H9 (cell line): Measurements from ENCODE around the gene NUP210. TPM values are rescaled to one million over a fixed set of nuclear protein-coding genes. Genes with fewer than 3 reads are reported as not detected.

Experiments
- DNase-seq: peaks from one replicate; pipeline ENCODE4 v3.0.0-alpha.2; 2017
- H2AFZ ChIP-seq: one replicate; pipeline ENCODE4 v1.6.1; 2013; ENCODE audit warnings: mild to moderate bottlenecking, low read length, control low read depth, moderate library complexity
- H2AK5ac ChIP-seq: 2 replicates; pipeline ENCODE4 v1.6.1; 2013; ENCODE audit warnings: low read length, control low read depth, mixed read lengths; ENCODE audit not compliant: insufficient read length
- H2BK120ac ChIP-seq: one replicate; pipeline ENCODE4 v1.6.1; 2013; ENCODE audit warnings: low read depth, mild to moderate bottlenecking, low read length, control low read depth, inconsistent platforms; ENCODE audit not compliant: poor library complexity, severe bottlenecking
- H2BK12ac ChIP-seq: 2 replicates; pipeline ENCODE4 v1.6.1; 2013; ENCODE audit warnings: low read length, control low read depth, mixed read lengths, low read depth; ENCODE audit not compliant: insufficient read length
- H2BK15ac ChIP-seq: 2 replicates; pipeline ENCODE4 v1.6.1; 2013; ENCODE audit warnings: low read depth, low read length, control low read depth
- H2BK20ac ChIP-seq: one replicate; pipeline ENCODE4 v1.6.1; 2013; ENCODE audit warnings: low read depth, mild to moderate bottlenecking, low read length, control low read depth, inconsistent platforms; ENCODE audit not compliant: poor library complexity, severe bottlenecking
- H2BK5ac ChIP-seq: 2 replicates; pipeline ENCODE4 v1.6.1; 2013; ENCODE audit warnings: low read length, control low read depth, mixed read lengths; ENCODE audit not compliant: insufficient read length
- H3K14ac ChIP-seq: 2 replicates; pipeline ENCODE4 v1.6.1; 2013; ENCODE audit warnings: low read length, control low read depth; ENCODE audit not compliant: insufficient read depth
- H3K18ac ChIP-seq: 2 replicates; pipeline ENCODE4 v1.6.1; 2013; ENCODE audit warnings: low read depth, mild to moderate bottlenecking, mixed read lengths, low read length, control low read depth; ENCODE audit not compliant: insufficient read length
- H3K23ac ChIP-seq: 2 replicates; pipeline ENCODE4 v1.6.1; 2013; ENCODE audit warnings: low read length, control low read depth, mixed read lengths, low read depth; ENCODE audit not compliant: insufficient read length
- H3K23me2 ChIP-seq: 2 replicates; pipeline ENCODE4 v1.6.1; 2013; ENCODE audit warnings: low read depth, mild to moderate bottlenecking, mixed read lengths, low read length, control low read depth; ENCODE audit not compliant: insufficient read length, poor library complexity, severe bottlenecking
- H3K27ac ChIP-seq: 2 replicates; pipeline ENCODE4 v1.5.1; 2013; ENCODE audit warnings: low read length, control low read depth, mixed read lengths, low read depth; ENCODE audit not compliant: insufficient read length
- H3K27me3 ChIP-seq: 2 replicates; pipeline ENCODE4 v1.6.1; 2013; ENCODE audit warnings: low read length, control low read depth, inconsistent platforms; ENCODE audit not compliant: insufficient read depth
- H3K4ac ChIP-seq: 2 replicates; pipeline ENCODE4 v1.6.1; 2013; ENCODE audit warnings: low read depth, mild to moderate bottlenecking, control low read depth, inconsistent platforms, low read length, moderate library complexity
- H3K4me1 ChIP-seq: 2 replicates; pipeline ENCODE4 v1.6.1; 2013; ENCODE audit warnings: low read length, control low read depth, inconsistent platforms; ENCODE audit not compliant: insufficient read depth
- H3K4me2 ChIP-seq: 2 replicates; pipeline ENCODE4 v1.6.1; 2013; ENCODE audit warnings: low read length, control low read depth, mixed read lengths; ENCODE audit not compliant: insufficient read length, insufficient read depth
- H3K56ac ChIP-seq: 2 replicates; pipeline ENCODE4 v1.6.1; 2013; ENCODE audit warnings: low read depth, mild to moderate bottlenecking, mixed read lengths, low read length, control low read depth; ENCODE audit not compliant: insufficient read length
- H3K79me1 ChIP-seq: 2 replicates; pipeline ENCODE4 v1.6.1; 2013; ENCODE audit warnings: low read depth, mild to moderate bottlenecking, moderate library complexity, low read length, control low read depth, inconsistent platforms; ENCODE audit not compliant: insufficient read depth, poor library complexity, severe bottlenecking
- H3K79me2 ChIP-seq: 2 replicates; pipeline ENCODE4 v1.6.1; 2013; ENCODE audit warnings: low read length, control low read depth, inconsistent platforms; ENCODE audit not compliant: insufficient read depth
- H3K9ac ChIP-seq: 2 replicates; pipeline ENCODE4 v1.6.1; 2013; ENCODE audit warnings: low read length, control low read depth, mixed read lengths; ENCODE audit not compliant: insufficient read length; ENCODE audit errors: extremely low read depth
- H3K9me3 ChIP-seq: one replicate; pipeline ENCODE4 v1.6.1; 2013; ENCODE audit warnings: low read depth, low read length, inconsistent platforms; ENCODE audit not compliant: control insufficient read depth
- H3T11ph ChIP-seq: one replicate; pipeline ENCODE4 v1.6.1; 2013; ENCODE audit warnings: mild to moderate bottlenecking, low read length, control low read depth, inconsistent platforms
- H4K20me1 ChIP-seq: one replicate; pipeline ENCODE4 v1.6.1; 2013; ENCODE audit not compliant: control insufficient read depth, insufficient read length, insufficient read depth
- H4K5ac ChIP-seq: 2 replicates; pipeline ENCODE4 v1.6.1; 2013; ENCODE audit warnings: low read depth, mild to moderate bottlenecking, mixed read lengths, low read length, control low read depth; ENCODE audit not compliant: insufficient read length
- H4K8ac ChIP-seq: replicated peaks from 2 replicates; pipeline ENCODE4 v1.6.1; 2013; ENCODE audit warnings: low read length, control low read depth, mixed read lengths, low read depth; ENCODE audit not compliant: insufficient read length
- H4K91ac ChIP-seq: 2 replicates; pipeline ENCODE4 v1.6.1; 2013; ENCODE audit warnings: low read depth, mild to moderate bottlenecking, moderate library complexity, mixed read lengths, low read length, control low read depth; ENCODE audit not compliant: insufficient read length
- H3K27ac Mint-ChIP-seq, 3 experiments: 2 replicates in 2 of 3; 3 replicates in 1 of 3; pipeline ENCODE4 v1.8.0; 2020 to 2021; ENCODE audit warnings: mixed read lengths in 3 of 3, mild to moderate bottlenecking in 1 of 3, moderate library complexity in 1 of 3
- H3K27me3 Mint-ChIP-seq: 2 replicates; pipeline ENCODE4 v1.8.0; 2021; ENCODE audit warnings: low read depth, mild to moderate bottlenecking, moderate library complexity, mixed read lengths
- H3K36me3 Mint-ChIP-seq, 3 experiments: 2 replicates in 2 of 3; 3 replicates in 1 of 3; pipeline ENCODE4 v1.8.0; 2020 to 2021; ENCODE audit warnings: low read depth in 3 of 3, mixed read lengths in 3 of 3; ENCODE audit not compliant: insufficient read depth in 1 of 3
- H3K4me1 Mint-ChIP-seq, 2 experiments: 2 replicates each; pipeline ENCODE4 v1.8.0; 2020; ENCODE audit warnings: mixed read lengths in 2 of 2
- H3K4me3 Mint-ChIP-seq, 2 experiments: 2 replicates in 1 of 2; 3 replicates in 1 of 2; pipeline ENCODE4 v1.8.0; 2020 to 2021; ENCODE audit warnings: mild to moderate bottlenecking in 2 of 2, mixed read lengths in 2 of 2, moderate library complexity in 1 of 2
- H3K9me3 Mint-ChIP-seq, 2 experiments: 2 replicates in 1 of 2; 3 replicates in 1 of 2; pipeline ENCODE4 v1.8.0; 2020; ENCODE audit warnings: mild to moderate bottlenecking in 2 of 2, mixed read lengths in 2 of 2, moderate library complexity in 1 of 2
- WGBS: extraction: QIAGEN DNeasy Blood & Tissue Kit; methylation state at CpG from one replicate; pipeline ENCODE4 v1.1.7; 2013; ENCODE audit warnings: missing lambda C conversion rate, low lambda C conversion rate, mixed read lengths; ENCODE audit not compliant: insufficient read length; ENCODE audit errors: extremely low coverage; 5-methylcytosine and 5-hydroxymethylcytosine counted together
- total RNA-seq: library from RNA; stranded (reverse); gene quantifications from 2 replicates; pipeline ENCODE4 v1.2.1, GENCODE V29; 2021
- TF ChIP-seq, protein P1 (sequence below): fragments of 200-600 bp; sonication (generic); conservative IDR thresholded peaks from 3 replicates; pipeline ENCODE4 v1.8.0; 2021; ENCODE audit warnings: antibody characterized with exemption, mild to moderate bottlenecking

Gene NUP210
- total RNA-seq, 1 experiment from 2014 or later, result 48.8 TPM

DNA sequence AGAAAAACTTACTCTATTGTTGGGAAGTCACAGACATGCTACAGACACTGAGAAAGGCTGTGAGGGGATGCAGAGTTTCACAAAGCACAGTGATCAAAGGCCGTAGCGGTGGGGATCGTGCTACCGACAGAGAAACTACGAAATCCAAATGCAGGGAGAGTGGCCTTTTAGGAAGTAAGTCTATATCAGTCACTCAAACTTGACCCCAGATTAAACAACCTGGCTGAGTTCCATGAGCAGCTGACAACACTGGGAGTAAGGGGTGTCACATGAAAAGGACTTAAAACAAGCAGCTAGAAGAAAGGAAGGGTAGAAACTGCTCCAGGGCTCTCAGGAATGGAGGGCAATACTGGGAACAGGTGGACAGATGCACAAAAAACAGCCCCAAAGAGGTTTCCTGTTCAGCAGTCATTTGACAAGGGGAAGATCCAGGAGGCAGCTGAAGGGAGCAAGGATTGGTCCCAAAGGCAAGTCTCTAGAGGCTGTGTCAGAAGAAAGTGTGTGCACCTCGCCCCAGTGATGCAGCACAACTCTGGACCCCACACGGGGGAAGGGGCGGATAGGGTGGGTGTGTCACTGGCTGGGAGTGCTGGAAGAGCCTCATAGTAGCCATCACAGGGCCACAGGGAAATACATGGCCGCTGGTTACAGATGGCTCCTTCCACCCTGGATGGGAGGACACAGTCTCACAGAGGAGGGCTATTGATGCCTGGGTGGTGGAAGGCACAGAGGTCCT, 39.7 kb upstream of the NUP210 start:
- no peaks in the 10 kb centered on the region; the same call in 1 of the 2 replicates for H3K27me3 ChIP-seq
- H2BK120ac ChIP-seq, result no peak overlapping the region
- no CpG with 5 or more reads among the region's 9 CpGs for WGBS
- no peaks in the 10 kb centered on the region for H3K36me3 Mint-ChIP-seq
- no peak overlapping the region for H3K18ac ChIP-seq
- no peak overlapping the region for H3K23ac ChIP-seq
- H2BK15ac ChIP-seq, result no peak overlapping the region
- no peak overlapping the region for H3K4me3 Mint-ChIP-seq
- H3K27me3 Mint-ChIP-seq, result peaks cover 36% of the 10 kb centered on the region
- no peak overlapping the region for H3K56ac ChIP-seq
- no peak overlapping the region for H2BK12ac ChIP-seq
- H2AK5ac ChIP-seq, result no peak overlapping the region
- no peaks in the 10 kb centered on the region for H3K79me1 ChIP-seq
- no peaks in the 10 kb centered on the region for H3K9me3 ChIP-seq
- H4K8ac ChIP-seq, result no peak overlapping the region
- H3K14ac ChIP-seq, result no peak overlapping the region
- H3K4me2 ChIP-seq, result no peak overlapping the region
- TF ChIP-seq, protein P1, sequence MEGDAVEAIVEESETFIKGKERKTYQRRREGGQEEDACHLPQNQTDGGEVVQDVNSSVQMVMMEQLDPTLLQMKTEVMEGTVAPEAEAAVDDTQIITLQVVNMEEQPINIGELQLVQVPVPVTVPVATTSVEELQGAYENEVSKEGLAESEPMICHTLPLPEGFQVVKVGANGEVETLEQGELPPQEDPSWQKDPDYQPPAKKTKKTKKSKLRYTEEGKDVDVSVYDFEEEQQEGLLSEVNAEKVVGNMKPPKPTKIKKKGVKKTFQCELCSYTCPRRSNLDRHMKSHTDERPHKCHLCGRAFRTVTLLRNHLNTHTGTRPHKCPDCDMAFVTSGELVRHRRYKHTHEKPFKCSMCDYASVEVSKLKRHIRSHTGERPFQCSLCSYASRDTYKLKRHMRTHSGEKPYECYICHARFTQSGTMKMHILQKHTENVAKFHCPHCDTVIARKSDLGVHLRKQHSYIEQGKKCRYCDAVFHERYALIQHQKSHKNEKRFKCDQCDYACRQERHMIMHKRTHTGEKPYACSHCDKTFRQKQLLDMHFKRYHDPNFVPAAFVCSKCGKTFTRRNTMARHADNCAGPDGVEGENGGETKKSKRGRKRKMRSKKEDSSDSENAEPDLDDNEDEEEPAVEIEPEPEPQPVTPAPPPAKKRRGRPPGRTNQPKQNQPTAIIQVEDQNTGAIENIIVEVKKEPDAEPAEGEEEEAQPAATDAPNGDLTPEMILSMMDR, result no peak
- H2BK5ac ChIP-seq, result no peak overlapping the region
- H4K91ac ChIP-seq, result no peak overlapping the region
- no peaks in the 10 kb centered on the region for H3K23me2 ChIP-seq
- DNase-seq, result no peak
- peaks cover 7 to 9% of the 10 kb centered on the region in 2 experiments for H3K4me1 Mint-ChIP-seq
- no peak overlapping the region for H2BK20ac ChIP-seq
- H3K4me1 ChIP-seq, result no peaks in the 10 kb centered on the region
- H4K20me1 ChIP-seq, result no peaks in the 10 kb centered on the region
- no peak overlapping the region for H3K27ac ChIP-seq
- no peaks in the 10 kb centered on the region; a peak in 1 of 5 replicates for H3K9me3 Mint-ChIP-seq
- no peak overlapping the region for H4K5ac ChIP-seq
- no peaks in the 10 kb centered on the region for H3K79me2 ChIP-seq
- H3K4ac ChIP-seq, result no peak overlapping the region
- H3K27ac Mint-ChIP-seq, result no peak overlapping the region
- no peak overlapping the region for H3K9ac ChIP-seq
- no peak overlapping the region for H3T11ph ChIP-seq
- no peak overlapping the region for H2AFZ ChIP-seq
